GM19395 (cell line): ENCODE measurements around the gene SLC5A8.
A peak's percentile ranks its signal among the peaks of the same experiment; 100 is the strongest.
"Not testable (repeated sequence)": the region's sequence is repeated elsewhere in the genome, so short reads cannot be mapped to it uniquely, and the experiment has no call there.

Source experiments
- ATAC-seq: cut with Tn5 transposase; IDR thresholded peaks from one replicate; pipeline ENCODE4 v1.9.1; 2021; ENCODE audit warnings: mild to moderate bottlenecking, moderate library complexity; ENCODE audit not compliant: unreplicated experiment

The SLC5A8 gene

GRCh38 chr12:101173197-101173749 lies 36.8 kb downstream of the SLC5A8 start:
- no peak for ATAC-seq

GRCh38 chr12:101172316-101172715 lies 37.7 kb downstream of the SLC5A8 start:
- no peak for ATAC-seq

GRCh38 chr12:101168001-101168400 lies 42.0 kb downstream of the SLC5A8 start:
- ATAC-seq, result no peak

- no peak for ATAC-seq
Observed at GRCh38 chr12:101166866-101167265, 43.2 kb downstream of the SLC5A8 start.

- ATAC-seq, result no peak
Observed at GRCh38 chr12:101165319-101165718, 44.7 kb downstream of the SLC5A8 start.

- not testable (repeated sequence) for ATAC-seq
Observed at GRCh38 chr12:101145777-101146431, 64.1 kb downstream of the SLC5A8 start.

- ATAC-seq, result no peak
Observed at GRCh38 chr12:101127521-101128219, 82.4 kb downstream of the SLC5A8 start.

- ATAC-seq, result no peak
Observed at GRCh38 chr12:101117842-101118241, 92.2 kb downstream of the SLC5A8 start.

- no peak for ATAC-seq
Observed at GRCh38 chr12:101116911-101117310, 93.1 kb downstream of the SLC5A8 start.

GRCh38 chr12:101115326-101115725 lies 94.7 kb downstream of the SLC5A8 start:
- ATAC-seq, result peak; percentile 57

GRCh38 chr12:101111441-101111840 lies 98.6 kb downstream of the SLC5A8 start:
- no peak for ATAC-seq

GRCh38 chr12:101110866-101111265 lies 99.2 kb downstream of the SLC5A8 start:
- no peak for ATAC-seq

- ATAC-seq, result no peak
Observed at GRCh38 chr12:101108130-101108529, 101.9 kb downstream of the SLC5A8 start.

GRCh38 chr12:101107032-101107763 lies 102.8 kb downstream of the SLC5A8 start:
- no peak for ATAC-seq
